Esophagus squamous epithelium (tissue), 4 donors: ENCODE results near the gene NLGN3.

ENCODE experiments used
- POLR2A ChIP-seq, 4 donors: fragments of 450-650 bp; IDR thresholded peaks; one replicate each; pipeline ENCODE4 v1.6.1; 2017; ENCODE audit warnings: antibody characterized with exemption in 4 of 4, mild to moderate bottlenecking in 4 of 4, moderate library complexity in 3 of 4
- TF ChIP-seq, protein P1 (sequence below), 6 experiments: fragments of 450-650 bp in 4 of 6; fragments of 200-600 bp in 2 of 6; sonication (generic) in 2 of 6; IDR thresholded peaks; one replicate each; pipeline ENCODE4 v1.5.1; 2016 to 2019; ENCODE audit warnings: antibody characterized with exemption in 6 of 6, mild to moderate bottlenecking in 4 of 6, moderate library complexity in 4 of 6

DNA sequence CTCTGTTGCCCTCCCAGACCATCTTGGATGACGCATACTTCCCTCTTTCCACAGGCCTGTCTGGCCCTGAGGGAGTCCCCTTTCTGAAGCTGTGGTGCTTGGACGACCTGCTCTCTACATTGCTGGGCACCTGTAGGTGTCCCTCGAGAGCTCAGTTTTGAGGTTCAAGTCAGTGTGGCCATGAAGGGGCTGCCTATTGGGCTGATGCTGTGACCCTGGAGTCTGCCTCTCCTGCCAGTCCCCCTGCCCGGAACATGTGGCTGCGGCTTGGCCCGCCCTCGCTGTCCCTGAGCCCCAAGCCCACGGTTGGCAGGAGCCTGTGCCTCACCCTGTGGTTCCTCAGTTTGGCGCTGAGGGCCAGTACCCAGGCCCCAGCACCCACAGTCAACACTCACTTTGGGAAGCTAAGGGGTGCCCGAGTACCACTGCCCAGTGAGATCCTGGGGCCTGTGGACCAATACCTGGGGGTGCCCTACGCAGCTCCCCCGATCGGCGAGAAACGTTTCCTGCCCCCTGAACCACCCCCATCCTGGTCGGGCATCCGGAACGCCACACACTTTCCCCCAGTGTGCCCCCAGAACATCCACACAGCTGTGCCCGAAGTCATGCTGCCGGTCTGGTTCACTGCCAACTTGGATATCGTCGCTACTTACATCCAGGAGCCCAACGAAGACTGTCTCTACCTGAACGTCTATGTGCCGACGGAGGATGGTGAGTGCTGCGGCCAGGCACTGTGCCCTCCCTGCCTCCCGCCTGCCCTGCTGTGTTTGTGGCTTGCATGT lies 3.0 kb downstream of the NLGN3 start:
- TF ChIP-seq, protein P1, sequence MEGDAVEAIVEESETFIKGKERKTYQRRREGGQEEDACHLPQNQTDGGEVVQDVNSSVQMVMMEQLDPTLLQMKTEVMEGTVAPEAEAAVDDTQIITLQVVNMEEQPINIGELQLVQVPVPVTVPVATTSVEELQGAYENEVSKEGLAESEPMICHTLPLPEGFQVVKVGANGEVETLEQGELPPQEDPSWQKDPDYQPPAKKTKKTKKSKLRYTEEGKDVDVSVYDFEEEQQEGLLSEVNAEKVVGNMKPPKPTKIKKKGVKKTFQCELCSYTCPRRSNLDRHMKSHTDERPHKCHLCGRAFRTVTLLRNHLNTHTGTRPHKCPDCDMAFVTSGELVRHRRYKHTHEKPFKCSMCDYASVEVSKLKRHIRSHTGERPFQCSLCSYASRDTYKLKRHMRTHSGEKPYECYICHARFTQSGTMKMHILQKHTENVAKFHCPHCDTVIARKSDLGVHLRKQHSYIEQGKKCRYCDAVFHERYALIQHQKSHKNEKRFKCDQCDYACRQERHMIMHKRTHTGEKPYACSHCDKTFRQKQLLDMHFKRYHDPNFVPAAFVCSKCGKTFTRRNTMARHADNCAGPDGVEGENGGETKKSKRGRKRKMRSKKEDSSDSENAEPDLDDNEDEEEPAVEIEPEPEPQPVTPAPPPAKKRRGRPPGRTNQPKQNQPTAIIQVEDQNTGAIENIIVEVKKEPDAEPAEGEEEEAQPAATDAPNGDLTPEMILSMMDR (IDR thresholded peaks at IDR 0.05): no peak
- TF ChIP-seq POLR2A (IDR thresholded peaks at IDR 0.05): no peak
